ENCODE data around the gene ACOXL.
"Not testable (repeated sequence)": the region's sequence is repeated elsewhere in the genome, so short reads cannot be mapped to it uniquely, and the experiment has no call there.

Gene ACOXL

DNA sequence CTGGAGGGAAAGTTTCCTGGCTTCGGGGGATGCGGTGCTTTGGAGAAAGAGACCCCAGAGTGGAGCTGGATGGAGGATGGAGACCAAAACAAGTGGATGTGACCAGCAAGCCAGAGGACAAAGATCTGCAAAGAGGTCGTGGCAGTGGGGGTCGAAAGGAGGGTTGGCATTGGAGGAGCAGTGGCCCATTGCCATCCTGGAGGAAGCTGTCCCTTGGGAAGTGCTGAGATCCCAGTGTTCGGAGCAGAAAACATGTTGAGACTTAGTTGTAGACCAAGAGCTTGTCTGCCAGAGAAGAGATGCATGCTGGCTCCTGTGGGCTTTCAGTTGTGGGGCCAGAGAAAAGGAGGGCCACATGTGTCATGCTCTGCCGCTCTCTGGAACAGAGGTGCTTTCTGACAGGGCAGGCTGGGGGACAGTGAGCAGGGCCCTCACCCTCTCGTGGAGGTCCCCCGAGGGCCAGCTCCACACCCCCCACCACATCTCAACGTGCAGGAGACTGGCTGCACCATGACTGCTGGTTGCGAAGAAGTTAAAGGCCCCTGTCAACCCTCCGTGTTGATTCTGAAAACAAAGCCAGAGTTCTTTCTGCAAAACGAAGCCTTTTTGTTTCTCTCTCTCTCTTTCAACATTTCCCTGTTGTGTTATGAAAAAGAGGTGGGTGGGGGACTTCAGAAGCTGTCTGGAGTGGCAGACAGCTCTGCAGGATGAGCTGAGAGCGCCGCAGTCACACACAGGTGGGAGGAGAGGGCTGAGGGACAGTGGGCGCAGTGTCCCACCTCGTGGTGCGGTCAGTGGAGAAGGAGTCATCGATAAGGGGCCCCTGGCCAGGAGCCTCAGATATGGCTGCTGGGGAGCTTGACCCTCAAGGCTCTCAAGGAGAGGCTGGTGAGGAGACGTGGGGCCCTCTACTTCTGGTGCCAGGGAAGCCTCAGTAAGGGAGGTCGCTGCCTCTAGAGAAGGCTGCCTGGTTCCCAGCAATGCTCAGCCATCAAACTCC is 310.7 kb downstream of the ACOXL start:
- DNase-seq (ENCODE audit: extremely low spot score, insufficient read length, low read depth) (no peak), FAIRE-seq (peak; percentile 36)

DNA sequence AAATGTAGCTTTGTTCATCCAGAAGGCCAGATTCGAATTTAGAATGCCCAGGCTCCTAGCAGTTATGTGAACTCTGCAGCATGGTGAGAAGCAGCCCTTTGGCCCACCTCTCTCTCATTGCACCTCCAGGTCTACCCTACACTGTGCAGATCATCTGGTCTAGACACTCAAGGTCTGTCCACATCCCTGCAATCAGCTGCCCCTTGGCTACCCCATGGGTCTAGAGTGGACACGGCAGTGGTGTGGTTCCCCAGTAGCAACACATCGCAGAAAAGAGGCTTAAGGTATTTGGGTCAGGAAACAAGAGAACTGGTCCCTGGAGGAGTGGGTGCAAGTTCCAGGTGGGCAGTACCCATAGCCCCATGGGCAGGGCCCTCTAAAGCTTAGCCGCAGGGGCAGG is 311.7 kb downstream of the ACOXL start:
- FAIRE-seq = no peak
- DNase-seq (ENCODE audit: extremely low spot score, insufficient read length, low read depth) = no peak

DNA sequence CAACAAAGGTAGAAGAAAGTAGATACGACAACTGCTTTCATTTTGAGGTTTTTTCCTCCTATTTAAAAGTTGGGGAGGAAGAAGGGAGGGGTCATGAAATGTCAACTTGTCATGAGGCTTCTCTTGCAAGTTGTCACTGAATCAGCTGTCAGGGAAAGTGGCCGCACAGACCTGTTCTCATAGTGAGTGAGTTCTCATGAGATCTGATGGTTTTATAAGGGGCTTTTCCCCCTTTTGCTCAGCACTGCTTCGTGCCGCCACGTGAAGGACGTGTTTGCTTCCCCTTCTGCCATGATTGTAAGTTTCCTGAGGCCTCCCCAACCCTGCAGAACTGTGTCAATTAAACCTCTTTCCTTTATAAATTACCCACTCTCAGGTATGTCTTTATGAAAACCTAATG is 312.9 kb downstream of the ACOXL start:
- not testable (repeated sequence) for FAIRE-seq; DNase-seq (ENCODE audit: extremely low spot score, insufficient read length, low read depth)

DNA sequence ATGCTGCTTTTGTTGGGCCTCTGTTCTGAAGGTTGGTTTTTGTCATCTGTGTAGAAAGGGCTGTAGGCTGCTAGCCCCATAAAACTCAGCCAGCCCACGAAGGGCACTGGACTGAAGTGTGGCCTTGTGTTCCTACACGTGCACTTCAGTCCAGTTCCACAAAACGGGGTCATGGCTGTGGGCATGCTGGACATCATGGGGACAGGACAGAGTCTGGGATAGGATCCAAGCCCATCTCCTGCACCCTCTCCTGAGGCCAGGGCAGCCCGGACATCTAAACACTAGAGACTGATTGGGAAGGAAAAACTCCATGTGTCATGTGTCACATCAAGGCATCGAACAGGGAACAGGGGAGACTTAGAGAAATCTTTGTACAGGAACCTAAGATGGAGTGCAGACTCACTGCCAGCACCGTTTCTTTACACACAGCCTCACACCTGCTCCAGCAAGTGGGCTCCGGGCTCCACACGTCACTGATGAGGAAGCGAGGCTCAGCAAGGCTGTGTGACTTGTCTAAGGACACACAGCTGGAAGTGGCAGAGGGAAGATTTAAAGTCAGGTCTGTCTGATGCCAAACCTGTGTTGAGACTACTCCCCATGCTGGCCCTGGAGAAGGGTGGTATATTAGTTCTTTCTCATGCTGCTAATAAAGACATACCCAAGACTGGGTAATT is 313.5 kb downstream of the ACOXL start:
- FAIRE-seq (no peak), DNase-seq (ENCODE audit: extremely low spot score, insufficient read length, low read depth) (no peak)

DNA sequence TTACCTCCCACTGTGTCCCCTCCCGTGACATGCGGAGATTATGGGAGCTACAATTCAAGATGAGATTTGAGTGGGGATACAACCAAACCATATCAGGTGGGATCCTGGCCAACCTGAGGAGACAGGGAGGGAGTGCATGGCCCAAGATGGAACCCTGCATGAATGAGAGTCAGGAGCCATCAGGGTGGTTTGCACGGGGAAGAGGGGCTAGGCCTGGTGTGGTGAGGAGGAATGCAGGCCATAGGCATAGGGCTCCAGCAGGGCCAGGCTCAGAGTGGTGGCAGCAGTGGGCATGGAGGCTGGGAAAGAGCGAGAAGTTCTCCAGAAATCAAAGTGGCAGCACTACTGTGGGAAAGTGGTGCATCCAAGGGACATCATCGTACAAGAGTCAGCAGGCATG is 314.3 kb downstream of the ACOXL start:
- FAIRE-seq (no peak), DNase-seq (ENCODE audit: extremely low spot score, insufficient read length, low read depth) (no peak)

DNA sequence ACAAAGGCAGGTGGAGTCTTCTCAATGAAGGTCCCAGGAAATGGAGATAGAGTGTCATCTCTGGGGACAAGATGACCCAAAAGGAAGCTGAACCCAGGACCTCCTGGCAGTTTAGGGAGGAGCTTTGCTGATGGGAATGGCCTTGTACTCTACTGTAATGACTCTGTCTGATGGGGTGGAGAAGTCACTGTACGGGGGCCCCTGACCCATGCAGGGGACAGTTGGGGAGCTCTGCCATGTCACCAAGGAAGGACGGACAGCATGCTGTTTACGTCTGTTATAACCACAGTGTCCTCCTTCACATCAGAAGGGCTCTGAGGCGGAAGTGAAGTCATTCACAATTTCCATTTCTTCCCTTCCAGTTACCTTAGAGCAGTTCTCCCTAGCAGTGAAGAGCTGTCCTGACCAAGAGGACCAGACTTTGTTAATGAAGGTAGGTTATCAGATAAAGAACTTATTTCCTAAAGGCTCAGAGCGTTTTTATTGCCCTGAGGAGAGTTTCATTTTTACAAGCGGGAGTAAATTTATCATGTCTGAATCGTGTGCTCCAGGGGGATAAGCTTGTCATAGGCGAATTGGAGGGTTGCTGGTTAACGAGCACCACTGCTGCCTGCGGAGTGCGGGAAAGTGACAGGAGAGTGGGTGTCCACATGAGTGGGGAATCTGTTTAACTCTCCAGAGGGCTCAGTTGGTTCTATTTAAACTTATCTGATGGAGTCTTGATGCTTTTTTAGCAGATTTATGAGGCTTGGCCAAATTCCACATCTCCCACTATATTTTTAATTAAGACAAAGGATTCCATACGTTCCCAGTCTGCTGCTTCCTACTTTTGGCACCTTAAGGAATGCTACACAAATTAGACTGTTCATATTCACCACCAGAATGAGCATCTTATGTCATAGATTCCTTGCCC is 316.7 kb downstream of the ACOXL start:
- FAIRE-seq = no peak

DNA sequence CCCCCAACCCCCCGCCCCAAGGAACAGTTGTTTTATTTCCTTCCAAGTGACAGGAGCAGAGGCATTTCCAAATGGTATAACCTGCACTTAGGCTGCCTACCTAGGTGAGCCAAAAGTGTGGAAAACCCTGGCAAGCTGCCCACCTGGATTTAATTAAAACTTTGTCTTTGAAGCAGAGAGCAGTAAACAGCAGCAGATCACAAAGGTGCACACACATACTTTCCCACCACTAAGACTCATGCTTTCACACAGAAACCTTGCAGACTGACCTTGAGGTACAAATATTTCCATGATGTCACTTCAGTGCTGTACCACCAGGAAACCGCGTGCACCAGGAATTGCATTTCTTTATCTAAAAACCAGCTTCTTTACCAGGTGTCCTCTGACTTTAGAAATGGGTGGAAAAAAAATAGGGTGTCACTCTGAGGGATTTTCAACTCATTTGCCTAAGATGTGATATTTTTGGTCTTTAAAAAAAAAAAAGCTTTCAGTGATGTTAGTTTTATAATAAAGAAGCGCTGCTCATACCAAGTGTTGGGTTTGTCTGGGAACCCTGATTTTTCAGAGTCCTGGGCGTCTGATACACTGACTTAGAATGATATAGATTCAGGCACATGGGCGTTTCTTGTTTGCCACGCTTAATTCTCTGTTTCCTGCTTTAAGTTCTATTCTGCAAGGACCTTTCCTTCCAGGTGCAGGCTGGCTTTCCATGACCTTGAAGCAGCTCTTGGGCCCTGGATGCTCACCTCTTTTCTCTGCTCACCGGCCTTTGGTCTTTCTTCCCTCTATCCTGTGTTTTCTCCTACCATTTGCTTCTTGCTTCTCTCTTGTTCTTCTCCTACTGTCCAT is 317.6 kb downstream of the ACOXL start:
- no peak for DNase-seq (ENCODE audit: extremely low spot score, insufficient read length, low read depth)
- peak; percentile 67 for FAIRE-seq

More for the DNA sequence above, 316.7 kb downstream of the ACOXL start:
- DNase-seq (ENCODE audit: extremely low spot score, insufficient read length, low read depth) = no peak

DNA sequence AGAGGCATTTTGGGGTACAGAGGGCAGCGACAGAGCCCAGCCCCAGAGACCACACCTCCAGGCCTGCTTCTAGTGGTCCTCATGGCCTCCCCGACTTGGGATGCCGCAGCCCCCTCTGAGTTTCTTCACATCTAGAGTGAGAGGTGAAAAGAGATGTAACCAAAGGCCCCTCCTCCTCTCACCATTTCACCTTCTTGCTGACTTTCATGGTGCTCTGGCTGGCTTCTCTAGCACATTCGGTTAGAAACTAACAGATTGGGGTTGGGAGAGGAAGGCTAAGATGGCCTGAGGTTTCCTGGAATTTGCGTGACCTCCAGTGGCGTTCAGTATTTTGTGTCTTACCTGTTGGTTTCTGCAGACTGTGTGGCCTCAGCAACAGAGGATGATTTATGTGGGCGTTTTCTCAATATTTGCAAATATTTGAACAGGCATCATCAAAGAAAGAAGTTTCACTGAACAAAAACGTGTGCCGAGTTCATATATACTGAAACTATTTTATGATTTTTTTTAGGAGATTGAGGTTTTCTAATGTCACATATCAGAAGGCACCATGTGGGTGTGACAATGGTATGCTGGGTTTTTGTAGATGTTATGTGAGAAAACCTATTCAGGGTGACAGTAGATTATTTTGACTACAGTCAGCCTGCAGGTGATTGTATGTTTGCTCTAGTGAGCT is 318.5 kb downstream of the ACOXL start:
- FAIRE-seq (peak; percentile 75), DNase-seq (ENCODE audit: extremely low spot score, insufficient read length, low read depth) (no peak)

DNA sequence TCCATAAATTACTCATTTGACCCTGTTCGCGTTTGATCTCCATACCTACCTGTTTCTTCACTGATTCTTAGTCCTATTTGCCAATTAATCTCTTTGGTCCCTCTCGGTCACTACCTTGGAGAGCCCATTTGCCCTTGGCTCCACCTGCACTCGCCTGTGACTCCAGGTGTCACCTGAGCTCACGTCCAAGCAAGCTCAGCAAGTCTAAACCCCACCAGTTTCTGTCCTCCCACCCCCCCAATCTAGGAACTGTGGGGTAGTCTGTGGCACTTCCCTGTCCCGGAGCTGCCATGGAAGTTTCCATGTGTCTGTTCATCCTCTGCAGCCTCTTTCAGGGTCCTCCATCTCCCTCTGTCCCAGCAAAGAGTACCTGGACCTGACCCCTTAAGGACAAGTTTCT is 320.2 kb downstream of the ACOXL start:
- no peak for DNase-seq (ENCODE audit: extremely low spot score, insufficient read length, low read depth)
- FAIRE-seq = no peak

DNA sequence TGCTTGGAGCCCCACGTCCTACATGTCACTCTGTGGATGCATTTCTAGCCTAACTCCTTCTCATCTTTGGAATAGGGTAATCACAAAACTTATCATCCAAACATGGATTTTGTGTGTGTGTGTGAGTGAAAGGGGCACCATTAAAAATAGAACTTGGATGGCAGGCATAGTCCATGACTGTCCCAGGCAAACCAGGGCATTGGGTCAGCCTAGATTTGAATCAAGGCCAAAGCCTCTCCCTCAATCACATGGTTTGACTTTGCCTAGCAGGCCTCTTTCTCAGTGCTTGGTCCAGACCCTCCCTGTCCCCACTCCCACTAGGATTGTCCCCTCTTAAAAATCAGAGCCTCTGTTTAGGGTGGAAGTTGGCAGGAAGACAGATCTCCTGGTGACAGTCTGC is 320.9 kb downstream of the ACOXL start:
- DNase-seq (ENCODE audit: extremely low spot score, insufficient read length, low read depth) (no peak), FAIRE-seq (no peak)

DNA sequence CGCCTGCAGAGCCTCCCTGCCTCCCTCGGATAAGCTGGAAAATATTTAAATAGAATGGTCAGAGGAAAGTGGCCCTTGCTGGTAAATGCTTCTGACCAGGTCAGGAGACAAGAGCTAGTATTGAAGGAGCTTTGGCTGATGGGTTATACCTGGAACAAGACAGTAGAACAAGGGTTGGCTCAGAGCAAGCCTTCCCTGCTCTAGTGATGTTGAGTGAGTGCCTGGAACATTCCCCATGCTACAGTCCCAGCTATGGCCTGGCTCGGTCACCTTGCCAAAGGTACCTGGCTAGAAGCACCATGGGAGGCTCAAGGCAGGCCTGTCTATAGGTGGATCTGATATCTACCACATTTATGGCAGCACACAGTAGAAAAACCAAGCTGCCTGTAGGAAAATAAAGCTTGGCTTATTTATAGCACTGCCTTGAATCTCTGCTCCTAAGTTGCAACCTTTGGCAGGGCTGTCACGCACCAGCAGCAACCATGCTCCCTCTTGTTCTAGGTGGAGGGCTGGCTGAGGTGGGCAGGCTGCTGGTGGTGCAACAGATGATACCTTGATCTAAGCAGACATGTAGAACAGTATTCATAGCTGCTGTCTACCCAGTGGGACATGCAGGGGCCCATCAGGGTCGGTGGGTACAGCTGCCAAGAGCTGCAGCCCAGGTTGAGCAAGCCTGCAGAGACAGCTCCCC is 321.6 kb downstream of the ACOXL start:
- no peak for FAIRE-seq
- no peak for DNase-seq (ENCODE audit: extremely low spot score, insufficient read length, low read depth)

DNA sequence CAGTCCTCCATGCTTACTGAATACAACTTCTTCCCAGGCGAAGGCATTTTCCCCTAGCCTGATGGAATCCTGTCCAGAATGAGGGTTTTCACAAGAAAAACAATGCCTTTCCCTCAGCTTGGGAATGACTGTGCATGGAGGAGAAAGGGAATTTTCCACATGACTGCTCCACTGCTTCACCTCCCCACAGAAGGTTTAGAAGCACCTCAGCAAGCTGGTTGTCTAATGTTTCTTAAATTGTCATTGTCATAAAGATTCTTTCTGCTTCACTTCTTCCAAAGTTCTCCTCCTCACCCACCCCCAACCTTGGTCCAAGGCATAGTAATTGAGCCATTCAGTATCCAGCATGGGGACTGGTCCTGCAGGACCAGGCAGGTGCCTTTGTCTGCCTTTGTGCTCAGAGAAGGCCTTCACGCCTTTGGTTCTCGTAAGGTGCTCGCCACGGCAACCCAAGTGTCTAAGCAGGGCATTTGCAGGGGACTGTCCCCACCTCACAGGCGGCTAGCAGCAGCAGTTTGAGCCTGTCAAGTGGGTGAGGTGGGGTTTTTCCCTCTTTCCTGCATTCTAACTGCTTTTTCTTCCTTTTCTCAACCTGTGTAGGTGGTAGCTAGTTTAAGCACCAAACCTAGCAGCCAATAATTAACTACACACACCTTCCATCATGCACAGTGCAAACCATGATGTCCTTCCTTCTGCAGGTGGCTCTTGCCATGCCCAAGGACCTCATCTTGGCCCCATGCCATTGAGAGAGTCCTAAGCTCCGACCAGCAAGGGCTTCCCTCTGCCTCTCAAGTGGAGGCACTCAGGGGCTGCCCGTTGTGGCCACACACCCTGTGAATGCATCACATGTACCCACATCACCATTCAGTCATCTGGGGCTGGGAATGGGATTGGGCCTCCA is 322.7 kb downstream of the ACOXL start:
- peak; percentile 92 for FAIRE-seq

DNA sequence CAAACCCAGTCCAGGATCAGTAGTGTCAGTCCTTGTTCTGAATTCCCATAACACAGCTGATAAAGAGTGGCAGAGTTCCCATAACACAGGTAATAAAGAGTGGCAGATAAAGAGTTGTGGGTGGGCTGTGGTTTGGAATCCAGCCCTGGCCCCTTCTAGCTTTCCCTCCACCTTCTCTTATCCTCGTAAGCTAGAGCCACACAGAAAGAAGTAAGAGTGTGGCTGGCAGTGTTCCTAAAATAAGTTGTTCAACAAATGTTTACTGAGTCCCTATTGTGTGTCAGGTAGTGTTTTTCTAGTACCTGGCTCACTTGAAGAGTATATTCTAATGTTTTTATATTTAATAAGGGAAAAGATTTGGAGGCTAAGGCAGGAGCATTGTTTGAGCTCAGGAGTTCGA is 323.4 kb downstream of the ACOXL start:
- FAIRE-seq = no peak
- DNase-seq (ENCODE audit: extremely low spot score, insufficient read length, low read depth) = no peak

More for the DNA sequence above, 322.7 kb downstream of the ACOXL start:
- DNase-seq (ENCODE audit: extremely low spot score, insufficient read length, low read depth) = peak; percentile 53

DNA sequence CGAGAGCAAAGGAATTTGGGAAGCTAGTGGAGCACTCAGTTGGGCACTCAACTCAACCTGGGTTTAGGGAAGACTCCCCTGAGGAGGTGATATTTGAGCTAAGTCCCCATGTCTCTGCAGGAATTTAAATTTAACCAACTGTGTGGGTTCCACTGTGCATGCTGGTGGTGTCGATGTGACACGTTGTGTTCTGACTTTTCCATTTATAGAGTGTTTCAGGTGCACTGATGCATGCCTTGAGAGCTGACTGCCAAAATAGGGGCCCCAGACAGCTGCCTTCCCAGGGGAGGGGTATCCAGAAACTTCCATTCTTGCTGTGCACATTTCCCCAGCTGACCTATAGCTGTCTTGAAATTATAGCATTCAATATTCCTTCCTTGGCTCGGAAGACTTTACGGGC is 324.7 kb downstream of the ACOXL start:
- FAIRE-seq (peak; percentile 89), DNase-seq (ENCODE audit: extremely low spot score, insufficient read length, low read depth) (no peak)

DNA sequence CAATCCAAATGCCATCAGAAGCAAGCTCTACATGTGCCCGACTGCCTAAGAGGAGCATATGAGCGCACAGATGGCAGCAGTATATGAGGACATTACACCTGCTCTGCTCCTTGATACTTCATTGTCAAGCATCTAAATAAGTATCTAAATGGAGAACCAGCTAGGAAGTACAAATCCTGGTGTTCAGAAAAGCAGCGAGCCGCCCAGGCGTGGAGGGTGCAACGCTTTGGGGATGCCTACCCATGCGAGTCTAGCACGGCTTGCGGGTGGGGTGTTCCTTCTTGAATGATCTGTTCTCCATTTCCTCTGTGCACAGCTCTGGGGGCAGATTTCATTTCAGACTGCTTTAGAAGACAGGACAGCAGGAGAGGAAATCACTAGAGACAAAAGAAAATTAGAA is 325.3 kb downstream of the ACOXL start:
- FAIRE-seq (peak; percentile 69), DNase-seq (ENCODE audit: extremely low spot score, insufficient read length, low read depth) (no peak)

DNA sequence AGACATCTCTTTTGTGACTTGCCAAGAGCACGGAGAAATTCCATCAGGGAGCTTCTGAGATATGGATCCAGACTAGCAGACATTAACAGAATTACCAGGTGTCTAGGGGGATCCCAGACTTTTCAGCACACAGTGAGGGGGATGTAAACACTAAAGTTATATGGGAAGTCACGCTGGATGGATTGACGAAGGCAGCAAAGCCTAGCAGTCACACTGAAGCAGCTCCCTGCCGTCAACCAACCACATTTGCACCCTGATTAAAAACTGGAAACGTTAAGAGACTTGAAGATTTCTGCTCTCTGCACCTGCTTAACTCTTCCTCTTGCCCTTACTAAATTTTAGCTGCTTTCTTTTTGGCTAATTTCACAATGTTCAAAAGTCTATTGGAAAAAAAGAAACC is 325.9 kb downstream of the ACOXL start:
- peak; percentile 74 for FAIRE-seq
- no peak for DNase-seq (ENCODE audit: extremely low spot score, insufficient read length, low read depth)

DNA sequence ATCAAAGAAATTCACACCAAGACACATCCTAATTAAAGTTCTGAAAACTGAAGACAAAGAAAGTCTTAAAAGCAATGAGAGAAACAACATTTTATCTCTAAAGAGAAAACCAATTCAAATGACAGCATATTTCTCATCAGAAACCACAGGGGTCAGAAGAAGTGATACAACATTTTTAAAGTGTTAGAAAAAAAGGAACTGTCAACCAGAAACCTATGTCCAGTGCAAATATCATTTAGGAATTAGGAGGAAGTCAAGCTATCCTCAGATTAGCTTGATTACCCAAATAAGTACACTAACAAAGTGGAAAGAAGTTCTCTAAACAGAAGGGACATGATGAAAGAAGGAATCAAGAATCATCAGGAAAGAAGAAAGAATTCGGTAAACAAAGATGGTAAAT is 328.8 kb downstream of the ACOXL start:
- FAIRE-seq (peak; percentile 64), DNase-seq (ENCODE audit: extremely low spot score, insufficient read length, low read depth) (no peak)
